Ovary (tissue), 3 donors: ENCODE data around the gene GHR.

Source experiments
- EP300 ChIP-seq: sonication (generic); formaldehyde crosslinking; IDR thresholded peaks from one replicate; pipeline ENCODE4 v1.6.1; 2017; ENCODE audit warnings: antibody characterized with exemption
- POLR2A ChIP-seq: fragments of 450-650 bp; IDR thresholded peaks from one replicate; pipeline ENCODE4 v1.6.1; 2017; ENCODE audit warnings: antibody characterized with exemption, mild to moderate bottlenecking, moderate library complexity
- TF ChIP-seq, protein P1 (sequence below), 3 donors: fragments of 450-650 bp in 2 of 3; fragments of 200-600 bp in 1 of 3; IDR thresholded peaks; one replicate each; pipeline versions ENCODE4 v1.5.1 to v1.8.0; 2016 to 2022; ENCODE audit warnings: antibody characterized with exemption in 3 of 3, mild to moderate bottlenecking in 1 of 3
- donor health status: DM: no; HTN: no; CAD: no.

DNA sequence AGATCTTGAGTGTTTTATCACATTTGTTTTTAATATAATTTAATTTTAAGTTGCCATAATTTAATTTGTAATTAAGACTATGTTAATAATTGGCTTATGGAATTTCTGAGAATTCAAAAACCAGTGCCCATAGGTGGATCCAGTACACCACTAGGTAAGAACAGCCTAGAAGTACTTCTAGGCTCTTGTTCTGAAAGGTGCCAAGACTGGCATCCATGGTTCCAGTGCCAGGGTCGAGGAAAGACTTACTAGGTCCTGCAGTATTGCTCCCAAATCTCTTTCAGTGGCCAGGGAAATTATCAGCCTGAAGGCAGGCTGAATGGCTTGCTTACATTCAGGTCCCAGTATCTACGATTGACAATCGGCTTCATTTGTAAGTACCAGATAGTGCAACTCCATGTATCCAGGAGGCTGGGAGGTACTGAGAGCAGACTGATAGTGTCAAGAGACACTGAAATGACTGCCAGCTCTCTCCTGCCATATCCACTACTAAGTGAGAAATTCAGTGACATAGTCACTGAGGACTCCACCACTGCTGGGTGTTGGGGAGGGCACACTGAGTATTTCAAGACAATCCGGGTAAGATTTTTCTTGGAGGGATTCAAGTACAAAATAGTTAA is 174.2 kb downstream of the GHR start:
- TF ChIP-seq, protein P1, sequence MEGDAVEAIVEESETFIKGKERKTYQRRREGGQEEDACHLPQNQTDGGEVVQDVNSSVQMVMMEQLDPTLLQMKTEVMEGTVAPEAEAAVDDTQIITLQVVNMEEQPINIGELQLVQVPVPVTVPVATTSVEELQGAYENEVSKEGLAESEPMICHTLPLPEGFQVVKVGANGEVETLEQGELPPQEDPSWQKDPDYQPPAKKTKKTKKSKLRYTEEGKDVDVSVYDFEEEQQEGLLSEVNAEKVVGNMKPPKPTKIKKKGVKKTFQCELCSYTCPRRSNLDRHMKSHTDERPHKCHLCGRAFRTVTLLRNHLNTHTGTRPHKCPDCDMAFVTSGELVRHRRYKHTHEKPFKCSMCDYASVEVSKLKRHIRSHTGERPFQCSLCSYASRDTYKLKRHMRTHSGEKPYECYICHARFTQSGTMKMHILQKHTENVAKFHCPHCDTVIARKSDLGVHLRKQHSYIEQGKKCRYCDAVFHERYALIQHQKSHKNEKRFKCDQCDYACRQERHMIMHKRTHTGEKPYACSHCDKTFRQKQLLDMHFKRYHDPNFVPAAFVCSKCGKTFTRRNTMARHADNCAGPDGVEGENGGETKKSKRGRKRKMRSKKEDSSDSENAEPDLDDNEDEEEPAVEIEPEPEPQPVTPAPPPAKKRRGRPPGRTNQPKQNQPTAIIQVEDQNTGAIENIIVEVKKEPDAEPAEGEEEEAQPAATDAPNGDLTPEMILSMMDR (IDR thresholded peaks at IDR 0.05): no peak
- TF ChIP-seq POLR2A (no peak), EP300 (no peak)
